Endothelial cell of umbilical vein (primary cell): ENCODE measurements around the gene VIPR1. TPM values are rescaled to one million over a fixed set of nuclear protein-coding genes. Genes with fewer than 3 reads are reported as not detected.

Source experiments
- BruUV-seq: library from RNA; stranded (reverse); fragments of 400-500 nt; replicated peaks from 2 replicates; lab custom pipeline; 2021; lab: Mats Ljungman, UMichigan
- CTCF ChIA-PET: fragments of 300-600, 350-600 bp; sonication (Branson Sonifier 250); formaldehyde crosslinking; loops from one replicate; lab custom pipeline; 2021; ENCODE audit warnings: antibody characterized with exemption, inconsistent platforms; lab: Charles Lee
- POLR2A ChIA-PET: fragments of 300-600, 350-600 bp; sonication (Branson Sonifier 250); formaldehyde crosslinking; loops from one replicate; lab custom pipeline; 2021; ENCODE audit warnings: antibody characterized with exemption, inconsistent platforms; lab: Charles Lee
- DNase-seq: peaks from one replicate; pipeline ENCODE4 v3.0.0-alpha.2; 2011; ENCODE audit warnings: low read depth, low spot score
- FAIRE-seq: peaks from 2 replicates; lab custom pipeline; 2011; peaks lifted over from hg19 to GRCh38; lab: Jason Lieb, UNC
- H2AFZ ChIP-seq: 2 replicates; pipeline ENCODE4 v1.6.0; 2012; ENCODE audit warnings: low read depth, low read length, control low read depth, inconsistent platforms
- H3K27ac ChIP-seq: 2 replicates; pipeline ENCODE4 v1.5.1; 2011; ENCODE audit warnings: low read depth, mild to moderate bottlenecking, control low read depth, low read length, moderate library complexity; ENCODE audit not compliant: insufficient read depth
- H3K27me3 ChIP-seq, 2 experiments: 2 replicates each; pipeline versions ENCODE4 v1.6.0 to v1.6.1; 2011; ENCODE audit warnings: low read length in 2 of 2, mixed read lengths in 1 of 2; ENCODE audit not compliant: control insufficient read depth in 2 of 2, insufficient read depth in 2 of 2
- H3K36me3 ChIP-seq, 2 experiments: 2 replicates in 1 of 2; 3 replicates in 1 of 2; pipeline ENCODE4 v1.5.1; 2011; ENCODE audit warnings: low read length in 2 of 2, mild to moderate bottlenecking in 1 of 2, moderate library complexity in 1 of 2; ENCODE audit not compliant: control insufficient read depth in 2 of 2, insufficient read depth in 2 of 2; ENCODE audit errors: extremely low read depth in 1 of 2
- H3K4me1 ChIP-seq: 3 replicates; pipeline ENCODE4 v1.5.1; 2011; ENCODE audit warnings: mild to moderate bottlenecking, low read length; ENCODE audit not compliant: control insufficient read depth, insufficient read depth; ENCODE audit errors: extremely low read depth
- H3K4me2 ChIP-seq: 2 replicates; pipeline ENCODE4 v1.6.1; 2011; ENCODE audit warnings: low read length, control low read depth, mixed read lengths; ENCODE audit not compliant: insufficient read depth
- H3K4me3 ChIP-seq, 3 experiments: fragments of 200-600 bp in 1 of 3; sonication (generic), shearing (Covaris generic) in 1 of 3; replicated peaks in 1 of 3; 2 replicates each; pipeline ENCODE4 v1.5.1; 2011 to 2016; ENCODE audit warnings: control low read depth in 3 of 3, low read length in 3 of 3, mild to moderate bottlenecking in 2 of 3, inconsistent platforms in 1 of 3, low read depth in 1 of 3, moderate library complexity in 1 of 3; ENCODE audit not compliant: insufficient read depth in 1 of 3
- H3K79me2 ChIP-seq: 2 replicates; pipeline ENCODE4 v1.6.0; 2012; ENCODE audit warnings: low read length, inconsistent platforms; ENCODE audit not compliant: control insufficient read depth, insufficient read depth
- H3K9ac ChIP-seq: replicated peaks from 2 replicates; pipeline ENCODE3; 2011; ENCODE audit warnings: low read length, control low read depth; ENCODE audit not compliant: insufficient read depth; ENCODE audit errors: extremely low read depth
- H3K9me1 ChIP-seq: replicated peaks from 3 replicates; pipeline ENCODE4 v1.6.0; 2011; ENCODE audit warnings: mild to moderate bottlenecking, low read length; ENCODE audit not compliant: control insufficient read depth, insufficient read depth; ENCODE audit errors: extremely low read depth
- H3K9me3 ChIP-seq: replicated peaks from 2 replicates; pipeline ENCODE4 v1.5.1; 2012; ENCODE audit warnings: low read length, inconsistent platforms; ENCODE audit not compliant: control insufficient read depth, insufficient read depth
- H4K20me1 ChIP-seq: replicated peaks from 2 replicates; pipeline ENCODE3; 2011; ENCODE audit warnings: mild to moderate bottlenecking, low read length; ENCODE audit not compliant: control insufficient read depth, insufficient read depth; ENCODE audit errors: extremely low read depth
- EZH2 ChIP-seq: IDR thresholded peaks from 2 replicates; pipeline ENCODE4 v1.6.1; 2012; ENCODE audit warnings: borderline replicate concordance, low read depth, mild to moderate bottlenecking, moderate library complexity, low read length, inconsistent platforms; ENCODE audit not compliant: severe bottlenecking
- FOS ChIP-seq: IDR thresholded peaks from 2 replicates; pipeline ENCODE4 v1.6.1; 2011; ENCODE audit warnings: mild to moderate bottlenecking, low read length, moderate library complexity, borderline replicate concordance; ENCODE audit not compliant: insufficient read depth
- GATA2 ChIP-seq: IDR thresholded peaks from 2 replicates; pipeline ENCODE4 v1.7.0; 2011; ENCODE audit warnings: low read depth, mild to moderate bottlenecking, moderate library complexity, mixed read lengths, low read length; ENCODE audit not compliant: insufficient read length, insufficient read depth
- POLR2A ChIP-seq: IDR thresholded peaks from 2 replicates; pipeline ENCODE4 v1.6.1; 2012; ENCODE audit warnings: low read depth, mild to moderate bottlenecking, control low read depth, low read length
- POLR2AphosphoS5 ChIP-seq: IDR thresholded peaks from 2 replicates; pipeline ENCODE4 v1.6.1; 2012; ENCODE audit warnings: low read depth, mild to moderate bottlenecking, control low read depth, low read length, moderate library complexity; ENCODE audit not compliant: insufficient read depth
- dilution Hi-C: fragments of 300-500 bp; cut with MboI; formaldehyde crosslinking; loops from one replicate; pipeline ENCODE4 v1.15.0; 2019; ENCODE audit warnings: low sequenced_read_pairs; ENCODE audit not compliant: extremely low pct_ligation_motif_present
- intact Hi-C: fragments of 100-400 bp; cut with micrococcal nuclease; formaldehyde crosslinking; loops from one replicate; pipeline ENCODE4 v1.10.0; 2022
- polyA plus RNA-seq, 4 experiments: library from polyadenylated mRNA; depleted of rRNA in 3 of 4; stranded (reverse) in 3 of 4; unstranded in 1 of 4; fragments of >200 nt; gene quantifications; 2 replicates each; pipeline versions ENCODE4 v1.2.1 to v1.2.3, GENCODE V29; 2011 to 2012; ENCODE audit warnings: missing spikeins in 1 of 4
- total RNA-seq: library from RNA; stranded (reverse); gene quantifications from 2 replicates; pipeline ENCODE4 v1.2.3, GENCODE V29; 2021

The VIPR1 gene
- total and polyA plus RNA-seq, 2 donors (not counting 3 experiments of a cell fraction or from before 2014, with no cell fraction given), result 3.8 to 4.7 TPM

DNA sequence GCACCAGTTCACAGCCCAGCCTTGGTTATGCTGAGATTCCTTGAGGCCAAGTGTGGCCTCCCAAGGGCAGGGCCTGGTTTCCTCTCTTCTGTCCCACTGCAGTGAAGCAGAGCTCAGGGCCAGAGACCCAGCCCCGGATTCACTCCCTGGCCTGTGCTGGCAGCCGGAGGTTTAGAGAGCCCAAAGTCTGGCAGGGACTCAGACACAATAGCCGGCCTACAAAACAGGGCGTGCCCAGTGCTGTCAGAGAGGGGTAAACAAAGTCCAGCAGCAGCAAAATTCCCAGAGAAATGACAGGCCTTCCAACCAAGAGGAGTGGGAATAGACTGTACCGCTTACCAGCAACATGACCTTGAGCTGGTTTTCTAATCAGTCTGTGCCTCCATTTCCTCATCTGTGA is 14.0 kb downstream of the VIPR1 start:
- Histone ChIP-seq H4K20me1 (no peaks in the 10 kb centered on the region), H3K4me1 (peaks cover 4% of the 10 kb centered on the region), H3K27ac (no peak overlapping the region), H3K27me3 (peaks cover 0 to 3% of the 10 kb centered on the region in 2 experiments), H2AFZ (no peak overlapping the region), H3K79me2 (no peaks in the 10 kb centered on the region), H3K4me2 (no peak overlapping the region), H3K9me1 (no peaks in the 10 kb centered on the region), H3K9me3 (no peaks in the 10 kb centered on the region), H3K36me3 (no peaks in the 10 kb centered on the region), H3K9ac (no peak overlapping the region), H3K4me3 (no peak overlapping the region)
- no peak for DNase-seq
- intact Hi-C loops (no loop called here), dilution Hi-C loops (no loop called here)
- POLR2A ChIA-PET, result no interaction called here
- BruUV-seq, result no TSS peak
- FAIRE-seq, result no peak
- TF ChIP-seq GATA2, result no peak
- no peak for TF ChIP-seq FOS
- CTCF ChIA-PET, result interaction anchor here (0.9 to 1.5 kb wide), 2 partner anchors 31 to 269 kb away, joined by 3 to 4 read pairs; no protein-coding TSS in a partner anchor

DNA sequence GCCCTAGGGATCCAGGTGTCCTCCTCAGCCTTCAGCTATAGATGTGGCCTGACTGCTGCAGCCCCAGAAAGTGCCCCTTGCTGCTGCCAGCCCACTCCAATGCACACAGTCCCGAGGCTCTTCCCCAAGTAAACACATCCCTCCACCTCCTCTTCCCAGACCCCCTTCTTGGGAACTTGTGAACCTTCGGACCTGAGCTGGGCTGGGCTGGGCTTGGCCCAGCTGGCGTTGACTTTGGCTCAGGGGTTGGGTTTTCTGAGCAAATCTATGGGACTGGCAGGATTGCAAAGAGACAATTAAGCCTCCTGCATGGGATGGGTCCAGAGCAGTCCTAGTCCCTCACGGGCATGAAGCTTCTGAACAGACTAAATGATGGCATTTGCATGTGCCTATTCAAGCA is 14.7 kb downstream of the VIPR1 start:
- ChIA-PET CTCF (interaction anchor here (0.9 to 1.5 kb wide), 2 partner anchors 30 to 270 kb away, joined by 3 to 4 read pairs; no protein-coding TSS in a partner anchor), POLR2A (no interaction called here)
- Histone ChIP-seq H3K4me1 (peaks cover 4% of the 10 kb centered on the region), H3K9me1 (no peaks in the 10 kb centered on the region), H4K20me1 (no peaks in the 10 kb centered on the region), H3K27ac (no peak overlapping the region), H3K36me3 (no peaks in the 10 kb centered on the region), H2AFZ (no peak overlapping the region), H3K79me2 (no peaks in the 10 kb centered on the region), H3K9ac (no peak overlapping the region), H3K4me3 (no peak overlapping the region), H3K9me3 (no peaks in the 10 kb centered on the region), H3K4me2 (no peak overlapping the region), H3K27me3 (no peaks in the 10 kb centered on the region)
- intact Hi-C loops (no loop called here), dilution Hi-C loops (no loop called here)
- FAIRE-seq (no peak), DNase-seq (no peak)
- TF ChIP-seq POLR2A, result no peak
- TF ChIP-seq EZH2, result no peak
- TF ChIP-seq POLR2AphosphoS5, result no peak
- BruUV-seq, result no TSS peak
